Naive thymus-derived CD4-positive, alpha-beta T cell (primary cell): ENCODE data around the gene TP53I11. TPM values are rescaled to one million over a fixed set of nuclear protein-coding genes. Genes with fewer than 3 reads are reported as not detected.

Experiments
- ATAC-seq: fragments of 150-1000 bp; cut with Tn5 transposase; 2 replicates; pipeline ENCODE4 v1.10.0; 2021; ENCODE audit warnings: mild to moderate bottlenecking, moderate library complexity
- CTCF ChIA-PET: fragments of 350-600 bp; sonication (Branson Sonifier 250); formaldehyde crosslinking; loops from one replicate; lab custom pipeline; 2021; ENCODE audit warnings: antibody characterized with exemption; lab: Charles Lee
- POLR2A ChIA-PET: fragments of 350-600 bp; sonication (Branson Sonifier 250); formaldehyde crosslinking; loops from one replicate; lab custom pipeline; 2021; ENCODE audit warnings: antibody characterized with exemption, inconsistent platforms; lab: Charles Lee
- DNase-seq, 9 donors: peaks; one replicate each; pipeline versions ENCODE4 v3.0.0 to v3.0.0-alpha.2; 2020 to 2022; ENCODE audit warnings: mixed read lengths in 1 of 9
- H3K27ac ChIP-seq: one replicate; pipeline ENCODE4 v1.7.0; 2013; ENCODE audit warnings: mild to moderate bottlenecking, low read depth, low read length, moderate library complexity
- H3K27me3 ChIP-seq, 2 donors: one replicate each; pipeline ENCODE4 v1.7.0; 2013; ENCODE audit warnings: low read length in 2 of 2, mild to moderate bottlenecking in 2 of 2, moderate library complexity in 2 of 2; ENCODE audit not compliant: control insufficient read depth in 2 of 2, insufficient read depth in 2 of 2
- H3K36me3 ChIP-seq, 3 experiments: 1 replicate in 2 of 3; 2 replicates in 1 of 3; pipeline ENCODE4 v1.7.0; 2013; ENCODE audit warnings: low read length in 3 of 3, mild to moderate bottlenecking in 3 of 3, moderate library complexity in 1 of 3; ENCODE audit not compliant: insufficient read depth in 3 of 3, control insufficient read depth in 2 of 3
- H3K4me1 ChIP-seq, 2 donors: one replicate each; pipeline ENCODE4 v1.7.0; 2013; ENCODE audit warnings: low read length in 2 of 2, mild to moderate bottlenecking in 2 of 2, moderate library complexity in 1 of 2; ENCODE audit not compliant: control insufficient read depth in 2 of 2, insufficient read depth in 2 of 2
- H3K4me3 ChIP-seq: 2 replicates; pipeline ENCODE4 v1.7.0; 2013; ENCODE audit warnings: mild to moderate bottlenecking, low read length
- H3K9me3 ChIP-seq, 3 experiments: 1 replicate in 2 of 3; 2 replicates in 1 of 3; pipeline ENCODE4 v1.7.0; 2013; ENCODE audit warnings: low read length in 3 of 3; ENCODE audit not compliant: control insufficient read depth in 2 of 3
- H3K27ac Mint-ChIP-seq, 9 donors: one replicate each; pipeline ENCODE4 v1.8.0; 2020 to 2022; ENCODE audit warnings: mixed read lengths in 9 of 9, mild to moderate bottlenecking in 8 of 9, moderate library complexity in 5 of 9, inconsistent platforms in 2 of 9
- H3K27me3 Mint-ChIP-seq, 5 donors: one replicate each; pipeline ENCODE4 v1.8.0; 2021 to 2022; ENCODE audit warnings: mixed read lengths in 5 of 5, mild to moderate bottlenecking in 1 of 5
- H3K36me3 Mint-ChIP-seq, 5 donors: one replicate each; pipeline ENCODE4 v1.8.0; 2020 to 2022; ENCODE audit warnings: mixed read lengths in 5 of 5, mild to moderate bottlenecking in 3 of 5, inconsistent platforms in 1 of 5
- H3K4me1 Mint-ChIP-seq, 7 donors: one replicate each; pipeline ENCODE4 v1.8.0; 2020 to 2022; ENCODE audit warnings: mixed read lengths in 7 of 7, mild to moderate bottlenecking in 3 of 7, inconsistent platforms in 1 of 7
- H3K4me3 Mint-ChIP-seq, 10 donors: one replicate each; pipeline ENCODE4 v1.8.0; 2020 to 2022; ENCODE audit warnings: mild to moderate bottlenecking in 10 of 10, mixed read lengths in 10 of 10, moderate library complexity in 6 of 10, inconsistent platforms in 2 of 10
- H3K9me3 Mint-ChIP-seq, 11 donors: one replicate each; pipeline ENCODE4 v1.8.0; 2020 to 2022; ENCODE audit warnings: mixed read lengths in 11 of 11, mild to moderate bottlenecking in 4 of 11, inconsistent platforms in 1 of 11, moderate library complexity in 1 of 11
- intact Hi-C, 2 donors: fragments of 100-400 bp; cut with micrococcal nuclease; formaldehyde crosslinking; loops; one replicate each; pipeline ENCODE4 v1.15.1; 2023
- polyA plus RNA-seq, 2 donors: library from polyadenylated mRNA; unstranded; fragments of 300-500 nt; fragmentation: Illumina TruSeq; gene quantifications; one replicate each; pipeline ENCODE4 v1.2.3, GENCODE V29; 2021
- total RNA-seq, 6 experiments: library from RNA in 5 of 6; stranded (reverse) in 5 of 6; gene quantifications; 1 replicate in 5 of 6; 2 replicates in 1 of 6; pipeline ENCODE4 v1.2.3 and lab custom pipeline; 2021 to 2026

Gene TP53I11
- total and polyA plus RNA-seq, 7 experiments from 2014 or later, result 0.35 to 7.6 (median 1.2) TPM

DNA sequence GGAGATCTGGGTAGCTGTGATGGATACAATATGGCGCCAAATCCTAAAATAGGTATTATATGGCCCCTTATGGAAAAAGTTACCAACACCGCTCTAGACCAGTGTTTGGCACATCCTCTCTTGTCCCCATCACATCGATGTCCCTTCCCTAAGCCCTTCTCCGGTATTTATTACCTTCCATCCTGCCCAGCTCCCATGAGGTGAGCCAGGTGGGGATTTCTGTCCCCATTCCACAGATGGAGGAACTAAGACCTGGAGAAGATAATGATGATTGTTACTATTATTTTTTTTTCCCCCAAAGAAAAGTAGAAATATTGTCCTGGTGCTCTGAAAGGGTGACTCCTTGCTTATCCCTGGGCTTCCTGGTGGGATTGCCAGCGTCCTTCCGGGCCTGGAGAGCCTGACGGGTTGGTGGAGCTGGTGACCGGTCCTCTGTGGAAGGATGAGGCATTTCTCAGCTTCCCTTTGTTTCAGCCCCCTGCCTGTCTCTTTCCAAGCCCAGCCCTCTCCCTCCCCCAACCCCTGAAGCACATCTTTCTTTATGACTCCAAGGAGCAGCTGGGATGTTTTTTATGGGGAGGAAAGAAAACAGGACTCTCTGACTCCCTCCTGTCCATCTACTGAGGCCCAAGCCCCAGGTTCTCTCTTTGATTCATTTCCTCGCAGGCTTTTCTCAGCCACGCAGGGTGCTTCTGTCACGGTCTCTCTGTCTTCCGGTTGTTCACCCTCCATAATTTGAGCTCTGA lies 65.4 kb downstream of the TP53I11 start:
- intact Hi-C loops, result no loop called here
- H3K27ac ChIP-seq, result no peak overlapping the region
- Mint-ChIP-seq H3K4me3 (no peak overlapping the region), H3K9me3 (no peaks in the 10 kb centered on the region), H3K27me3 (no peaks in the 10 kb centered on the region), H3K27ac (peak overlapping the region in 2 of 9 donors; percentile 2 to 62), H3K36me3 (peaks cover 0 to 29% (median 10%) of the 10 kb centered on the region in 5 donors), H3K4me1 (peaks cover 0 to 8% (median 3%) of the 10 kb centered on the region in 7 donors)
- CTCF ChIA-PET, result no interaction called here
- no peaks in the 10 kb centered on the region for H3K9me3 ChIP-seq
- ATAC-seq (no peak), DNase-seq (no peak)
- peaks cover 0 to 4% (median 0%) of the 10 kb centered on the region in 3 experiments for H3K36me3 ChIP-seq
- no peak overlapping the region for H3K4me3 ChIP-seq
- no peaks in the 10 kb centered on the region for H3K4me1 ChIP-seq
- POLR2A ChIA-PET, result no interaction called here
- H3K27me3 ChIP-seq, result no peaks in the 10 kb centered on the region

- H3K4me3 ChIP-seq, result no peak overlapping the region
- intact Hi-C loops, result no loop called here
- no peaks in the 10 kb centered on the region for H3K4me1 ChIP-seq
- ChIA-PET POLR2A (no interaction called here), CTCF (no interaction called here)
- no peak overlapping the region for H3K27ac ChIP-seq
- H3K9me3 ChIP-seq, result no peaks in the 10 kb centered on the region
- Mint-ChIP-seq H3K27me3 (no peaks in the 10 kb centered on the region), H3K4me1 (peaks cover 0 to 7% (median 3%) of the 10 kb centered on the region in 7 donors), H3K4me3 (no peak overlapping the region), H3K27ac (peak overlapping the region in 1 of 9 donors; percentile 51), H3K36me3 (peaks cover 0 to 25% (median 10%) of the 10 kb centered on the region in 5 donors), H3K9me3 (no peaks in the 10 kb centered on the region)
- H3K27me3 ChIP-seq, result no peaks in the 10 kb centered on the region
- peaks cover 0 to 15% (median 0%) of the 10 kb centered on the region in 3 experiments for H3K36me3 ChIP-seq
- no peak for ATAC-seq
- no peak for DNase-seq
Observed at GRCh38 chr11:44884056-44884455, 66.6 kb downstream of the TP53I11 start.

GRCh38 chr11:44883277-44883676 lies 67.4 kb downstream of the TP53I11 start:
- CTCF ChIA-PET, result no interaction called here
- Histone ChIP-seq H3K27ac (no peak overlapping the region), H3K4me1 (no peaks in the 10 kb centered on the region), H3K9me3 (no peaks in the 10 kb centered on the region), H3K4me3 (no peak overlapping the region), H3K27me3 (no peaks in the 10 kb centered on the region), H3K36me3 (peaks cover 0 to 15% (median 0%) of the 10 kb centered on the region in 3 experiments)
- H3K27ac Mint-ChIP-seq, result peak overlapping the region in 2 of 9 donors; percentile 12 to 34
- H3K9me3 Mint-ChIP-seq, result no peaks in the 10 kb centered on the region
- ATAC-seq, result no peak
- H3K4me1 Mint-ChIP-seq, result peaks cover 0 to 7% (median 3%) of the 10 kb centered on the region in 7 donors
- intact Hi-C loops, result no loop called here
- POLR2A ChIA-PET, result no interaction called here
- DNase-seq, result no peak
- no peak overlapping the region for H3K4me3 Mint-ChIP-seq
- peaks cover 0 to 25% (median 7%) of the 10 kb centered on the region in 5 donors for H3K36me3 Mint-ChIP-seq
- H3K27me3 Mint-ChIP-seq, result no peaks in the 10 kb centered on the region

Other genes starting within 250 kb of the TP53I11 start
- 10 to 100 TPM in 4 of 5 experiments, 1 to 10 TPM in 1; 9.1 to 57.0 (median 40.7) TPM for gene TSPAN18, start 223.9 kb downstream of the TP53I11 start, total RNA-seq
- gene TSPAN18, start 223.9 kb downstream of the TP53I11 start, polyA plus RNA-seq, result 10 to 100 TPM in 1 of 2 donors, 1 to 10 TPM in 1; 8.8 to 21.7 TPM
- 1 to 10 TPM; 2.2 to 8.8 (median 6.4) TPM for gene PRDM11, start 195.8 kb upstream of the TP53I11 start, total RNA-seq
- gene PRDM11, start 195.8 kb upstream of the TP53I11 start, polyA plus RNA-seq, result 1 to 10 TPM in 1 of 2 donors, under 1 TPM in 1; 0.44 to 1.1 TPM